GM19452 (cell line): Measurements from ENCODE around the gene ESR1.
A peak's percentile ranks its signal among the peaks of the same experiment; 100 is the strongest.

Experiments used
- ATAC-seq: cut with Tn5 transposase; IDR thresholded peaks from one replicate; pipeline ENCODE4 v1.9.1; 2021; ENCODE audit not compliant: unreplicated experiment

ESR1 gene

DNA sequence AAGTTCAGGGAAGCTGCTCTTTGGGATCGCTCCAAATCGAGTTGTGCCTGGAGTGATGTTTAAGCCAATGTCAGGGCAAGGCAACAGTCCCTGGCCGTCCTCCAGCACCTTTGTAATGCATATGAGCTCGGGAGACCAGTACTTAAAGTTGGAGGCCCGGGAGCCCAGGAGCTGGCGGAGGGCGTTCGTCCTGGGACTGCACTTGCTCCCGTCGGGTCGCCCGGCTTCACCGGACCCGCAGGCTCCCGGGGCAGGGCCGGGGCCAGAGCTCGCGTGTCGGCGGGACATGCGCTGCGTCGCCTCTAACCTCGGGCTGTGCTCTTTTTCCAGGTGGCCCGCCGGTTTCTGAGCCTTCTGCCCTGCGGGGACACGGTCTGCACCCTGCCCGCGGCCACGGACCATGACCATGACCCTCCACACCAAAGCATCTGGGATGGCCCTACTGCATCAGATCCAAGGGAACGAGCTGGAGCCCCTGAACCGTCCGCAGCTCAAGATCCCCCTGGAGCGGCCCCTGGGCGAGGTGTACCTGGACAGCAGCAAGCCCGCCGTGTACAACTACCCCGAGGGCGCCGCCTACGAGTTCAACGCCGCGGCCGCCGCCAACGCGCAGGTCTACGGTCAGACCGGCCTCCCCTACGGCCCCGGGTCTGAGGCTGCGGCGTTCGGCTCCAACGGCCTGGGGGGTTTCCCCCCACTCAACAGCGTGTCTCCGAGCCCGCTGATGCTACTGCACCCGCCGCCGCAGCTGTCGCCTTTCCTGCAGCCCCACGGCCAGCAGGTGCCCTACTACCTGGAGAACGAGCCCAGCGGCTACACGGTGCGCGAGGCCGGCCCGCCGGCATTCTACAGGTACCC lies at the start of gene ESR1:
Gene ESR1, plus strand, starts transcription at position 170 of the 858 bp plus-strand sequence. Its CDS starts 231 bp downstream, at position 401.
- no peak for ATAC-seq

DNA sequence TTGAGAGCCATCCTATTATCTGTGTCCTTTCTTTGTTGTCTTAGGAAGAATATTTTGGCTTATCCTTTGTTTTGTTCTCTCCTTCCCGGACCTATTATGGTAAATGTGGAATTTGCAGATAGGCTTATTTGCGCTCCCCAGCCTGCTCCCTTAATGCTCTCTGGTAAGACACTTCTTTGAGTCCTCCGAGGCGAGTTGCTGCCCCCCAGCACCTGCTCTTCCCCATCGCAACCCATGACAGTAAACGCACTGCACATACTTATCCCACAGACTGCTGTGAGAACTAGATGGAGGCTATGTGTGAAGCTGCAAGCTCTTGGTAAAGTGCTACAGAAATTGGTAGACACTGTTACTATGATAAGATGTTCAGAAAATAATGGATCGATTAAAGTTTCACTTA lies 47.0 kb upstream of the ESR1 start:
- ATAC-seq = no peak

DNA sequence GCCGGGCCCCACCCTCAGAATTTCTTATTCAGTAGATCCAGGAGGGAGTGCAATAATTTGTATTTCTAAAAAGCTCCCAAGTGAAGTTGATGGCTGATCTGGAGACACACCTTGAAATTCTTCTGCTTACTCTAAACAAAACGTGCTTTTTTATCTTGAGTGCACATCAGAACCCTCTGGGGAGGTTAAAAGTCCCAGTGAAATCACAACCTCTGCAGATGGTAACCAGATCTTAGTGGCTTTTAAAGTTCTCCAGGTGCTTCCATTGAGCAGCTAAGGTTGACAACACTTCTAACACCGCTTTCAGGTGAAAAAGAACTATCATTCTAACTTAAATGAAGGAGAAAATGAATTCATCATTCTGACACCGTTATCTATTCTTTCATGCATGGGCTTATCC lies 45.6 kb upstream of the ESR1 start:
- no peak for ATAC-seq

DNA sequence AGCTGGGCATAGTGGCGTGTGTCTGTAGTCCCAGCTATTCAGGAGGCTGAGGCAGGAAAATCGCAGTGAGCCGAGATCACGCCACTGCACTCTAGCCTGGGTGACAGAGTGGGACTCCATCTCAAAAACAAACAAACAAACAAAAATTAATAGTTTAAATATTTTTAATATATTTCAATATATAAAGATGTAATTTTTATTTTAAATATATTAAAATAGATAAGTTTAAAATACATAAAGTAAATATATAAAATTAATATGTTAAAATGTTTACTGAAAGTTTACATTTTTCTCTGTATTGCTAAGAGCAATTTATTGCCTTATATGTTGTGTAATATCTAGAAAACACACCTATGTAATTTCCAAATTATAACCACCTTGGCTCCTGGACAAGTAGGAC lies 44.7 kb upstream of the ESR1 start:
- ATAC-seq = no peak

DNA sequence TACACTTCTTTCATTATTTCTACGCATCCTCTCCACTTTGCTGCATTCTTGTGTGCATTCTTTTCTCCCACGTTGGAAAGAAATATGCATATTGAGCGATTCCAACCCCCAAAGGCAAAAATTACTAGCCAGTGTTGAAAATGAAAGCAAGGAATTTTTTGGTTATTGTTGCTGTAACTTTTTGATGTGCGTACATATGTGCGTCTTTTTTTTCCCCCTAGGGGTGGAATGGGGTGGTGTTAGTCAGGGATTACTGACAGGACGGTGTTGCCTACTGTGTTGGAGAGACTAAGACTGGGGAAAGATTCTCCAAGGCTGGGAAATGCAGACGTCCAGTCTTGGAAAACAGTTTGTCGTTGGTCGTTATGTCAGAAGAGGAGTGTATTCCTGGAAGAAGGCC lies 44.2 kb upstream of the ESR1 start:
- ATAC-seq = no peak

DNA sequence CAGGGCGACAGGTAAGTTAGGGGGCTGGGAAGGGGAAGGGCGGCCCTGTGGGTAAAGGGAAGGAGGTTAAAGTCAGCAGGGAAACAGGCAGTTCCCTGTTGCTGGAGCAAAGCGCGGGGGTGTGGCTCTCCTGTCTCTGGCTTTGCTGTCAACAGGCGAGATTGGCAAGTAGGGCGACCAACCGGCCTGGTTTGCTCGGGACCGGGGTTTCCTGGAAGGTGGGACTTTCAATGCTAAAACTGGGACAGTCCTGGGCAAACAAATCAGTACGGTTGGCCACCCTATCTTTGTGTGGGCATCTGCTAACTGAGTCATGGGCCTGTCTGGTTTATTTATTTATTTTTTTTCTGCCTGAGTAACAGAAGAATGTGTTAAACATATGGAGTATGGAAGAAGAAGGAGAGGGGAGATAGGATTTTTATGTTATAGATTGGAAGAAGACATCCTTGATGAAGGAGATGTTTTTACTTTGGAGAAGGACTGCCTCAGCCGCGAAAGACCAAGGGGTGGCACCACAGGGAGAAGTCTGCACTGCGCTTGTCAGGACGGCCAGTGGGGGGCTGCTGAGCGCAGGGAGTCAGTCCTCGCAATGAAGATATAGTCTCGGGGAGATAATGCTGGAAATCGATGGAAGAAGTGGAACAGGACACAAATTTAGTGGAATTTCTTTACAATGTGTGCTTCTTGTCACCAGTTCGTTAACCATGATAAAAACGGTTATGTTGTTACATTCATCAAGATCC lies 43.4 kb upstream of the ESR1 start:
- ATAC-seq = peak; percentile 75

DNA sequence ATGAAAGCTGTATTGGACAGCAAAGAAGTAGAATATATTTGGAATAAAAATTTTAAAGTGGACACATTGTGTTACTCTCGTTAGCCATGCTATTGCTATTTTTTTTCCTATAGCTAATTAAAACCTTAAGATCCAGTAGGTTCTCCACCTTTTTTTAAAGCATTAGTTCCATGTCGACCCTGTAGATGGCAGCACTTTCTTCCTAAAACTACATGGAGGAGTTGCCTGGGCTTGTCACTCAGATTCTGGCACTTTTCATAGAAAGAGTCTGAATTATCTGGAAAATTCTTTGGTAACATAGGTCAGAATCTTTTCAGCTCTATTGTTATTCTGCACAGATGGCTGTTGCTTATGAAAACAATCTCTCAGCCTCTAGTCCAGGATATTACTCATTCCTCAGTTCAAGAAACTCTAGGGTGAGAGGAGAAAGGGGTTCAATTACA lies 42.0 kb upstream of the ESR1 start:
- ATAC-seq = peak; percentile 57

DNA sequence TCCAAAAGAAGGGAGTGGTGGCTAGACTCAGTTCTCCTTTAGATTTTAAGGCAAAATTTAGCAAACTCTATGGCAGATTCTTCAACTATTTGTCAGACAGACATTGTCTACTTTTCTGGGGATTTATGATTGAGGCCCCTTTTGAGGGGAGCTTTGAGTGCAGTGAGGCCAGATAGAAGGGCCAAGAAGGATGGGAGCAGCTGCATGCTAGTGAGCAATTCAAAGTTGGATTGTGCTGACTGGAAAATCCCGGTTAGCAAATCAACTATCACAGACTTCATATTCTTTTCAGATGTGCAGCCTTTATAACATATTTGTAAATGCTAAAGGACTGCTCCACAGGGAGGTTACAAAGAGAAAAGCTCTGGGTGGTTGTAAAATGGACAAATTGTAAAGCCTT lies 35.0 kb upstream of the ESR1 start:
- ATAC-seq = no peak

DNA sequence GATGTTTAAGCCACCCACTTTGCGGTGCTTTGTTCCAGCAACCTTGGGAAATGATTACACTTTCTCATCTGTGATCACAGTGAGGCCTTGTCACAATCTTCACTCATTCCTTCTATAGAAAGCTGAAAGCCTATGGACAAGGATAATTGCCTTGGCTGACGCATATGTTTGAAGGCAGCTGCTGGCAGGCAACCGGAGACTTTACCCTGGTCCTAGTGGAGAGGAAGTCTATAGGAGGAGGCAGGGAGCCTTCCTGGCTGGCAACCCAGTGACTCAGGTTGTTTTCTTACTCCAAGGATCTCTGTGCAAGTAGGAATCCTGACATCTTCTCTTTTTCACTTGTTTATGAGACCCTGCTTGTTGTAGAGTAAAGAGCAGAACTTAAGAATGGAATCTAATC lies 34.1 kb upstream of the ESR1 start:
- ATAC-seq = no peak

DNA sequence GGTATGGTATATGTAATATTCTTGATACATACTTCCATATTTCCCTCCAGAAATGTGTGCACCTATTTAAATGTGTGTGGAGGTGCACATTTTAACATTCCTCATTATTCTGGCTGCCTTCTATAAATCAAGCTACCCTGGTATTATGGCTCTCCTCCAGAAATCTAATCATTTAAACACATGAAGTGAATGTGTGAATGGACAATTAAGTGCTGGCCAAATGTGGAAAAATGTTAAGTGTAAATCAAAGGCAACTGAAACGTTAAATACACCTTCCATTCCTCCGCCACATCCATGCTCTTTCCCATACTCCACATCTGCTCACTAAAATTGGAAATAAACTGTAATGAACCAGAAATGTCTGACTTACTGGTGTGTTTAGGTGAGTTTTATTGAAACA lies 24.9 kb upstream of the ESR1 start:
- ATAC-seq = no peak

DNA sequence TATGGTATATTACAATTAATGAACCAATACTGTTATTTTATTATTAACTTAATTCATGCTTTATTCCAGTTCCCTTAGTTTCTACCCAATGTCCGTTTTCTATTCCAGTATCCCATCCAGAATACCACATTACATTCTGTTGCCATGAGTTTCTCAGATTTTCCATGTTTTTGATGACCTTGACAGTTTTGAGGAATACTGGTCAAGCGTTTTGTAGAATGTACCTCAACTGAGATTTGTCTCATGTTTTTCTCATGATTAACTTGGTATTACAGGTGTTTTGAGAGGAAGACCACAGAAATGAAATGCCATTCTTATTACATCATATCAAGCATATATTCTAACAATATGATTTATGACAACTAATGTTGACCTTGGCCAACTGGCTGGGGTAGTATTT lies 23.8 kb upstream of the ESR1 start:
- no peak for ATAC-seq

DNA sequence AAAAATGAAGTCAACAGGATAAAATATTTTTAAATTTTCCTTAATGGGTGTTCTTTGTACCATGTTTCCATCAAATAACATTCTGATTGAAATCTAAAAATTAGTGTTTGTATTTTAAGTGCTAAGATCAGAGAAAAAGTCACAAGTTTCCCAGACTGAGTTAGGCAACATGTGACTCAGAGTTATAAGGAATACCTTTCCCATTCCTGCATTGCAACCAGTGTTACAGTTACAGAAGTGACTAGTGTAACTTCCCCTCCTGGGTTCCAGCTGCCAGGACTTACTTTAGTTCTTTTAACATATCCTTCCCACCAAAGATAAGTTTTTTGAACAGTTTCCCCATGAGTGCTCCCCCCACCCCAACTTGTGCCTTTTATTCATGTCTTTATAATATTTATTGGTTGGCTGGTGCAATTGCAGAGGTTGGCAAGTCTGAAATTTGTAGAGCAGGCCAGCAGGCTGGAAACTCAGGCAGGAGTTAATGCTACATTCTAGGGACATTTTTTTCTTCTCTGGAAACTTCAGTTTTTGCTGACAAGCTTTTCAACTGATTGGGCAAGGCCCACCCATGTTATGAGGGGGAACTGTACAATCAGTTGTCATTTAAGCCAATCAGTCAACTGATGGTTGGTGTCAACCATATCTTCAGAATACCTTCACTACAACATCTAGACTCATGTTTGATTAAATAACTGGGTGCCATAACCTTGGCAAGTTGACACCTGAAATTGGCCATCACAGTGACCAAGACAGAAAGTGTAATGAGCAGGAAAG lies 22.9 kb upstream of the ESR1 start:
- ATAC-seq = no peak

DNA sequence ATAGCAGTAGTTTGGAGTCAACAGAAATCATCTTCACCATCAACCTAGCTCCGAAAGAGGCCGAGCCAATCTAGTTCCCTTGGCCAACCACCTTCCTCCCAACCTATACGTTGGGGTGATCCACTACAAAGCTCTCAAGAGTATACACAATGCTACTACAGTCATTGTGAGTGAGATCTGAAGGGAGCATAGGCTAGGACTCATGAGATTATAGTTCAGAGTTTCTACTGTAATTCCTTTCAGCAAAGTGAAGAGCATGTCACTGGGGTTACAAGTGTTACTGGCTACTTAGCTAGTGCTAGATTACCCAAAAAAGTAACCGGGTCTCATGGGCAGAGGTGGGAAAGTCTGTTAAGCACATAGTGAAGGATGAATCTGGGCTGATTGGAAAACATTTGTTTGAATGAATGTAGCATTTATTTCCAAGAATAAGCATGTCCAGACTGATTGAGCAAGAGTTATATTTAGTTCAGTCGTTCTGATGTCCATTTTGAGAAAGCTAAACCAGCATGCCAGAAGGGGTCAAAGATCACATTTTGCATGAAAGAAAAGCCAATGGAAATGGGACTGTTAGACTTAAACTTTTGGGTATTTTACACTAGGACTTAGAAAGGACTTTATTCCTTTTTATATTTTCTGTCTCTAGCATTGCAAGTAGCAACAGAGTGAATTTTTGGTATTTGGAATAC lies 10.5 kb upstream of the ESR1 start:
- ATAC-seq = no peak

DNA sequence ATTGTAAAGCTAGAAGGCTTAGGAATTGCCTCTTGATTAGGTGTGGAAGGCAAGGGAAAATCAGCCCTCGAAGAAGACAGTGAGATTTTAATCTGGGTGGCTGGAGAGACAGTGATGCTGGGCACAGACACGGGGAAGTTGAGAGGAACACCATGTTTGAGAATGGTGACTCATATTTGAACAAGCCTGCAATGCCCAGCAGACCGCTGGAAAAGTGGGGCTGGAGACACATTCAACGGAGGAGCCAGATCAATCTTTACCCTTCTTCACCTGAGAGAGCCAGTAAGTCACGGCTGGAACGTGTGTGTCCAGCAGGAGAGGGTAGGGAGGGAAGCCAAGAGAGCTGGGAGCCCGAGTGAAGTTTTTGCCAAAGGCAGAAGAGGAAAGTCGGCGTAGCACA lies 3.7 kb upstream of the ESR1 start:
- no peak for ATAC-seq

DNA sequence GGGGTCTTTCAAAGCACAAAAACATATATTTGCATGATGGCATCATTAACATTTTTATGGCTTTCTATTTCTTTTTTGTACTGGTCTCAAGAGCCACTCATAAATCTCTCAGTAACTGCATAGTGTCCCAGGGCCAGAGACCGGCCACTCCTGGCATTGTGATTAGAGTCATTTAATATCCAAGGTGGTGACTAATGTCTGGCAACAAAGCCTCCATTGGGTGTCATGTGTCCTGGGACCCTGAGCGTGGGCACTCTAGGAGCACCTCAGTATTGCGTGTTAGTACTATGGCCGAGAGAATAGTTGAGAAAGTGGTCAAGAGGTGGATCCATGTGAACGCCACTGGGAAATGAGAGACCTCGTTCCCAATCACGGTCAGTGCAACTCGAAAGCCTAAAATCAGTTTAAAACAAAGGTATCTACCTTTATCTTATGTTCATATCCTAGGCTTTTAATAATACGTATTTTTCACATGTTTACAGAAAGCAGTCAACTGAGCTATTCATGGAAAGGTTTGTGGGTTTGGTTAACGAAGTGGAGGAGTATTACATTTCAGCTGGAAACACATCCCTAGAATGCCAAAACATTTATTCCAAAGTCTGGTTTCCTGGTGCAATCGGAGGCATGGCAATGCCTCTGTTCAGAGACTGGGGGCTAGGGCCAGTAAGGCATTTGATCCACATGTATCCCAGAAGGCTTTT lies 2.7 kb upstream of the ESR1 start:
- ATAC-seq = no peak

DNA sequence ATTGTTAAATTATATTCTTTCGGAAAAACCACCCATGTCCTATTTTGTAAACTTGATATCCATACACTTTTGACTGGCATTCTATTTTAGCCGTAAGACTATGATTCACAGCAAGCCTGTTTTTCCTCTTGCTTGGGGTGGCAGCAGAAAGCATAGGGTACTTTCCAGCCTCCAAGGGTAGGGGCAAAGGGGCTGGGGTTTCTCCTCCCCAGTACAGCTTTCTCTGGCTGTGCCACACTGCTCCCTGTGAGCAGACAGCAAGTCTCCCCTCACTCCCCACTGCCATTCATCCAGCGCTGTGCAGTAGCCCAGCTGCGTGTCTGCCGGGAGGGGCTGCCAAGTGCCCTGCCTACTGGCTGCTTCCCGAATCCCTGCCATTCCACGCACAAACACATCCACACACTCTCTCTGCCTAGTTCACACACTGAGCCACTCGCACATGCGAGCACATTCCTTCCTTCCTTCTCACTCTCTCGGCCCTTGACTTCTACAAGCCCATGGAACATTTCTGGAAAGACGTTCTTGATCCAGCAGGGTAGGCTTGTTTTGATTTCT lies 2.1 kb upstream of the ESR1 start:
- ATAC-seq = no peak

DNA sequence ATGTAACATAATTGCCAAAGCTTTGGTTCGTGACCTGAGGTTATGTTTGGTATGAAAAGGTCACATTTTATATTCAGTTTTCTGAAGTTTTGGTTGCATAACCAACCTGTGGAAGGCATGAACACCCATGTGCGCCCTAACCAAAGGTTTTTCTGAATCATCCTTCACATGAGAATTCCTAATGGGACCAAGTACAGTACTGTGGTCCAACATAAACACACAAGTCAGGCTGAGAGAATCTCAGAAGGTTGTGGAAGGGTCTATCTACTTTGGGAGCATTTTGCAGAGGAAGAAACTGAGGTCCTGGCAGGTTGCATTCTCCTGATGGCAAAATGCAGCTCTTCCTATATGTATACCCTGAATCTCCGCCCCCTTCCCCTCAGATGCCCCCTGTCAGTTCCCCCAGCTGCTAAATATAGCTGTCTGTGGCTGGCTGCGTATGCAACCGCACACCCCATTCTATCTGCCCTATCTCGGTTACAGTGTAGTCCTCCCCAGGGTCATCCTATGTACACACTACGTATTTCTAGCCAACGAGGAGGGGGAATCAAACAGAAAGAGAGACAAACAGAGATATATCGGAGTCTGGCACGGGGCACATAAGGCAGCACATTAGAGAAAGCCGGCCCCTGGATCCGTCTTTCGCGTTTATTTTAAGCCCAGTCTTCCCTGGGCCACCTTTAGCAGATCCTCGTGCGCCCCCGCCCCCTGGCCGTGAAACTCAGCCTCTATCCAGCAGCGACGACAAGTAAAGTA lies 547 bp upstream of the ESR1 start:
- no peak for ATAC-seq

DNA sequence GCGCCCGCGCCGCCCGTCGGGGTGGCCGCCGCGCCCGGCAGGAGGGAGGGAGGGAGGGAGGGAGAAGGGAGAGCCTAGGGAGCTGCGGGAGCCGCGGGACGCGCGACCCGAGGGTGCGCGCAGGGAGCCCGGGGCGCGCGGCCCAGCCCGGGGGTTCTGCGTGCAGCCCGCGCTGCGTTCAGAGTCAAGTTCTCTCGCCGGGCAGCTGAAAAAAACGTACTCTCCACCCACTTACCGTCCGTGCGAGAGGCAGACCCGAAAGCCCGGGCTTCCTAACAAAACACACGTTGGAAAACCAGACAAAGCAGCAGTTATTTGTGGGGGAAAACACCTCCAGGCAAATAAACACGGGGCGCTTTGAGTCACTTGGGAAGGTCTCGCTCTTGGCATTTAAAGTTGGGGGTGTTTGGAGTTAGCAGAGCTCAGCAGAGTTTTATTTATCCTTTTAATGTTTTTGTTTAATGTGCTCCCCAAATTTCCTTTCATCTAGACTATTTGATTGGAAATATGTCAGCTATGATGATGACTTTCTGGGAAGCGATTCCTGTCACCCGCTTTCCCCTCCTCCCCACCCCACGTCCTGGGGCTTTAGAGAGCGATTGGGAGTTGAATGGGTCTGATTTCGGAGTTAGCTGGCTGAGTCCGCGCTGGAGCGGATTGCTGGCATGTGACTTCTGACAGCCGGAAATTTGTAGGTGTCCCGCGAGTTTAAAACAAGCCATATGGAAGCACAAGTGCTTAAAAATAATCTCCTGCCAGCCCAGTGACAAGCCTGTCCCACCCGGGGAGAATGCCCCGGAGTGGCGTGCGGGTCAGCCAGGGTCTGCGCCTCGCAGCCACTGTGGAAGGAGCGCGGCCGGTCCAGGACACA lies 1.1 kb downstream of the ESR1 start:
- ATAC-seq = no peak
